IPS-18c (cell line): ENCODE measurements around the gene CCNT2.
A peak's percentile ranks its signal among the peaks of the same experiment; 100 is the strongest.
"Not testable (repeated sequence)": the region's sequence is repeated elsewhere in the genome, so short reads cannot be mapped to it uniquely, and the experiment has no call there.

Experiments
- H3K4me3 ChIP-seq: 2 replicates; pipeline ENCODE4 v1.7.0; 2013; ENCODE audit warnings: low read depth, mild to moderate bottlenecking, low read length, moderate library complexity; ENCODE audit not compliant: insufficient read depth
- H3K9me3 ChIP-seq: one replicate; pipeline ENCODE4 v1.6.1; 2013; ENCODE audit warnings: mild to moderate bottlenecking, low read length, moderate library complexity; ENCODE audit not compliant: control insufficient read depth, insufficient read depth

Gene CCNT2

DNA sequence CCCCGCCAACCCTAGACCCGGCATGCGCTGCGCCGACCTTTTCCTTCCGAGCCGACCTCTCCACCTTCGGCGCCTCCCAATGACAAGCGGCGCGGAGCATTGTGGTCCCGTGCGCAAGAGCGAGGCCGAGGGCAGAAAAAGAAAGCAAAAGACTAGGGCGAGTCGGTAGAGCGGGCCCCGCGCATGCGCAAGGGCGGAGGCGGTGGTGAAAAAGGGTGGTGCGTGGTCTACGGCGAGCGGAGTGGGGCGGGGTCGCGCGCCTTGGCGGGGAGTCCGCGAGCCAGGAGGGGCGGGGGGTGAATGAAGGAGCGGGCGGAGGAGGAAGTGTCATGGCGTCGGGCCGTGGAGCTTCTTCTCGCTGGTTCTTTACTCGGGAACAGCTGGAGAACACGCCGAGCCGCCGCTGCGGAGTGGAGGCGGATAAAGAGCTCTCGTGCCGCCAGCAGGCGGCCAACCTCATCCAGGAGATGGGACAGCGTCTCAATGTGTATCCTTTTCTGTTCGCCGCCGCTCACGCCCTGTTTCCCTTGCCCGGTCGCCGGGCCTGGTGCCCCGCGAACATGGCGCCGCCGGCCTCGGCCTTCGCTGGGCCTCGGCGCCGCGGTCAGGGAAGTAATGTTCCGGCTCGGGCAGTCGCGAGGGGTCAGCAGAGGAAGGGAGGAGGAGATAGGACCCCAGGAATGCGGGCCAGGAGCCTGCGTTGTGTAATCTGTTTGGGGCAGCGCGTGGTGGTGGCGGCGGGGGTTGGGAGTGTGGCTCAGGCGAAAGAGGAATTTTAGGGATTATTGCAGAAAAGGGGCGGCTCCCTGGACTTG lies at the start of gene CCNT2:
Gene CCNT2 (plus strand): TSS at position 297 of the 815 bp plus-strand sequence. CDS start 33 bp downstream, at position 330.
- peak within 1 kb of the TSS; percentile 87 for H3K4me3 ChIP-seq

DNA sequence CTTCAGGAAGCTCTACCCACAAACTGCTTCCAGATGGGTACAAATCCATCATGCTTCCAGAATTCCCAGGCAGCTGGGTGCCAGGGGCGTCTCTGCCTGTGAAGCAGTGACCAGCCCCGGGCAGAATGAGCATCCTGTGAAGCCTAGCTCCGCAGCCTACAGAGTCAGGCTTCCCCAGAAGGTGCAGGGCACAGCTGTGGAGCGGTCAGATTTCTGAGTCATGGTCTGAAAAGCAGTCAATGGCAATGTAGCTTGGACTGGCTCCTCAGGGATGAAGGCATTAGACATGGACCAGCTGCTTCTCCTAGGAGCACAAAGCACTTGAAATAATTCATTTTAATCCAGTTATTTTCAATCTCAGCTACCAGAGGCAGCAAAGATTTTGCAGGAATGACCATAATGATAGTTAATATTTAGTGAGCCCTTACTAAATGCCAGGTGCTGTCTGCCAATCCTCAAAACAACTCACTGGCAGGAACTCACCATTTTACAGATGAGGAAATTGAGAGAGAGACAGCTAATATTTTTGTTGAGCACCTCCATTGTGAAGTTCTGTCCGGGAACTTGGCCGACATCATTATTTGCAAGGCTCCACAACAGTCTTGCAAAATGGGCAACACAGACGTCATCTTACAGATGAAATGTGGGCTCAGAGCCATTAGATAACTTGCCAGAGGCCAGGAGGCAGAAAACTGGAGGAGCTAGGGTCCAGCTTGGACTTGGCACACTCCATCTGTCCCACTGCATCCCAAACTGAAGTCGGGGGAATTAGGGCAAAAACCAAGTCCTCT lies 48.5 kb upstream of the CCNT2 start:
- no peak overlapping the region for H3K4me3 ChIP-seq
- no peaks in the 10 kb centered on the region for H3K9me3 ChIP-seq

More for the DNA sequence above, at the start of gene CCNT2:
- no peaks in the 10 kb centered on the region for H3K9me3 ChIP-seq

DNA sequence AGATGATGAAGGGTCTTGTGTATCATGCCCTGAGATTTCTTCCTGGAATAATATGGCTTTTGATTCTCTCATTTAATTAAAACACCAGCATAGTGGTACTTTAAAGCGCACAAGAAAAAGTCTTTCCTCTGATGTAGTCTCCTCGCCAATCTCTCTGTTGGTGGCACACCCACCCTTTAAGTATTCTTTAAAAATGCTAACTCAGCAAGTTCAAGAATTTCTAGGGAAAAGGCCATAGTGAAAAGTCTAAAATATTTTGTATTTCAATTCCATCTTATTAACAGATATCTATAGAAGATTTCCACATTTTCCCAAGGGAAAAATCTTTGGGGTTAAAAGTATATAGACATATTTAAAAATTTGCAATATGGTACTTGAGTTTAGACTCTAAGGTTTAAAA lies 45.5 kb upstream of the CCNT2 start:
- peaks cover 2% of the 10 kb centered on the region for H3K9me3 ChIP-seq
- H3K4me3 ChIP-seq: no peak overlapping the region

DNA sequence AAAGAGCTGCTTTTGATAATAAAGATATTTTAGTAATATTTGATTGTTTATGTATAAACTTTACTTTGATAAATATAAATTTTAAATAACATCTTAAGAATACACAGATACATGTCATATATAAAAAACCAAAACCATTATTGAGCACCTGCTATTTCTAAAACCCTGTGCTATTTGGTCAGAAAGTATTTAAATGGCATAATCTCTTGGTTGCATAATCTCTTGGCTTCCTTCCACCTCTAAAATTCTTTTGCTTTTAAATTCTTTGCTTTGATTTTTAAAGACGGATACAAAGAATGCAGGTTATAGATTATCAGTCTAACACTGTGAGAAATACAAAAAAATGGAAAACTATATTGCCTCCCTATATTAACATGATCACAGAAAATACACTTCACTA lies 43.3 kb upstream of the CCNT2 start:
- Histone ChIP-seq H3K4me3 (no peak overlapping the region), H3K9me3 (peaks cover 2% of the 10 kb centered on the region)

DNA sequence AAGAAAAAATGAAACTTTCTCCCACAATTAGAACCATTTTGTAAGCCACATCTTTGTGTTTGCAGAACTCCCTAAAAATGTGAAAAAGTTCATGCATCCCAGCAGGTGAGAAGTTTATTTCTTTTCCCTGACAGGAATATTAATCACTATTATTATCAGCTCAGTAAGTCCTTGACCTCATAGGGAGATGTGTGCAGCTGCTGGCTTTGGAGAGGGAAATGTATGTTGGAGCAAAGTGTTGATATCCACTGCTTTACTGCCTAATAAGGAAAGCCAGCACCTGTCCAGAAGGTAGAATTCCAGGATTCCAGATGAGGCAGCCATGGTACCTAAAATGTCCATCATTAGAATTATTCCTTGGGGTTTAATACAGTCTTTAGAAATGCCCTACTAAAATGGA lies 35.8 kb upstream of the CCNT2 start:
- Histone ChIP-seq H3K4me3 (no peak overlapping the region), H3K9me3 (no peaks in the 10 kb centered on the region)

DNA sequence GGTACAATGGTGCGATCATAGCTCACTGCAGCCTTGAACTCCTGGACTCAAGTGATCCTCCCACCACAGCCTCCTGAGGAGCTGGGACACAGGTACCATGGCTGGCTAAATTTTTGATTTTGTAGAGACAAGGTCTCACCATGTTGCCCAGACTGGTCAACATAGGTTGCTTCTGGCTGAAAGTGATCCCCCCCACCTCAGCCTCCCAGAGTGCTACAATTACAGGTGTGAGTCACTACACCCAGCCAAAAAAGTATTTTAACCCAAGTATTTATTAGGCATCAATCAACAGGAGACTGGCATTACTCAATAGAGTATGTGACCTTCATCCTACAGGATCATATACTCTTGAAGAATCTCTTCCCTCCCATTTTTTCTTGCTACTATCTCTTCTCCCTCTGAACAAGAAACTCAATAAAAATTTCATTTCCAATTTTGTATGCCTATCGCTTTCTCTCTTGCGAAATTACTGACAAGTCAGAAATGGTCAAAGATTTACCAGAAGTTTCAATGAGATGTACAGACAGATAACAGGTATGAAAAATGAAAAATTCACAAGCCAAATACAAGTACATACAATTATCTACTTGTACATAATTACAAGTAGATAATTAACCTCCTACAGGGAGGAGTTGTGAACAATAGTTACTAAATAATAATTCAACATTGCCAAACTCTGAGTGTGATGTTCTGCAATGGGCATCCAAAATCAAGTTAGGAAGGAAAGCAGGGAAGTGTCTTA lies 34.9 kb upstream of the CCNT2 start:
- Histone ChIP-seq H3K4me3 (no peak overlapping the region), H3K9me3 (no peaks in the 10 kb centered on the region)

DNA sequence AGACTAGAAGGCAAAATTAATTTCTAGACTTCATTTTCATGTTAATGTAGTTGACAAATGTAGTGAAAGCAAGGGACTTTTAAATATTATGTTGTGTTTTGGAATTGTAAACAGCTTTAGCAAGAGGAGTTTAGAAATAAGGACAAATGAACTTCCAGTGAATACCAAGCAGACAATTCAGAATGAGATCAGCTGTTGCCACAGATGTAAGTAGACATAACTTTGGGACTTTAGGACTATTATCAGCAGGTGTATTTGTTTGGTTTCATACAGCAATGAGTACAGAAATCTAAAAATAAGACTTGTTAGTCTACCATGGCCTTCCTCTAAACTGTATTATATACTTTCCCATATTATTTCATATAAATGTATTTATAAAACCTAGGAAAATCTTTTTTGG lies 34.2 kb upstream of the CCNT2 start:
- Histone ChIP-seq H3K9me3 (no peaks in the 10 kb centered on the region), H3K4me3 (no peak overlapping the region)

DNA sequence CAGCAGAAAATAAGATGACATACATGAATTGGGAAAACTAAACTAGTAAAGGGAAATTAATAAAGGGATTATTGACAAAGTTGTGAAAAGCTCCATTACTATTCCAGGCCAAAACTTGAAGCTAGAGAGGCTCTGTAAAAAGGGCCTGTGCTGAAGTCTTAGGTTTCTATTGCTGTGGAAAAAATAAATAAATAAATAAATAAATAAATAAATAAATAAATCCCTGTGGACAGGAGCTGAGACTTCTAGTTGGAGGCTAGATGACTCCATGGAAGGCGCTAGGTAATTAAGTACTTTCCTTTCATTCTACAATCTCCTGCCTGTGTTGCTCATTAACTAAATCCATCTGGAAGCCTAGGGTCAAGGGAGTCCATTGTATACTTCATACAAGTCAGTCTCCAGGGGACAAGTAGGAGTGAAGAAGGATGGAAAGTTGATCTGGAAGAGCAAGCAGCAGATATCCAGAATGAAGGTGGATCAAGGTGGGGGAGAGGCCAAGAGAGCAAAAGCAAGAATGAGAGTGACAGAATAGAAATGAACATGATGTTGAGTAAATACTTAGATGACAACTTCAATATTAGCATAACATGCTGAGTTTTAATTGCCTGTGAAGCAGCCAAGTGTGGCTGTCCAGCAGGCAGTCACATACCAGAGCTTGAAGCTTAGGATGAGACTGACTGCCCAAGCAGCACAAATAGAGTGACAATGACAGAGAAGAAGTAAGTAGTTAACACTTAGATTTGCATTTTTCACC lies 26.2 kb upstream of the CCNT2 start:
- Histone ChIP-seq H3K9me3 (no peaks in the 10 kb centered on the region), H3K4me3 (no peak overlapping the region)

DNA sequence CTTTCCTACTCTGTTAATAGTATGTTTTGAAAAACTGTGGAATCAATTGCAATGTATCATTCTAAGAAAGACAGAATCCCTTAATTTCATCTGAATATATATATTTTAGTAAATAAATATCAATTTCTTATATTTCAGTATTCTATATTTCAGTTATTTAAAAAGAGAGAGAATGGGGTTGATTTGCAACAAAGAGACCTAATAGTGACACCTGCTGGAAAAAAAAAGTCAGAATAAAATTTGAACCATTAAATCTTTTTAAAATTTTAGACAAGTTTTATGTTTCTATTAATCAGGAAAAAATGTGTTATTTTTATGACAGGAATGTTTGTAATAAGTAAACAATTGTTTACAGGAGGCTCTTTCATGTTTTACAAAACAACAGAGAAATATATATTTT lies 20.7 kb upstream of the CCNT2 start:
- no peaks in the 10 kb centered on the region for H3K9me3 ChIP-seq
- no peak overlapping the region for H3K4me3 ChIP-seq

DNA sequence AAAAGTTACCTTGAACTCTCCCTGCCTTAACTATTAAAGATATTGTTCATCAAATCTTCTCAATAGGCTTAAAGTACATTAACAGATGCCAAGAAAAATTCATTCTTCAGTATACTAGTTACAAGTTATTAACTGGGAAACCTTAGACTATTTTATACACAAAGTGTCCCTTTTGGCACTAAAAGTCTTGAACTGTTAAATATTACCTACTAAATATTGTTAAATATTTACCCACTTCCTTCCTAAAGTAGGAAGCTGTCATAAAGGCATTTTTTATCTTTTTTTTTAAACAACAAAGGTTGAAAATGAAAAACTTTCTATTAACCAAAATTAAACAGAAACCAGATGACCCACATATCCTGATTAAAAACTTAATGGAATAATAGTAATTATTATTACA lies 19.4 kb upstream of the CCNT2 start:
- no peak overlapping the region for H3K4me3 ChIP-seq
- no peaks in the 10 kb centered on the region for H3K9me3 ChIP-seq

DNA sequence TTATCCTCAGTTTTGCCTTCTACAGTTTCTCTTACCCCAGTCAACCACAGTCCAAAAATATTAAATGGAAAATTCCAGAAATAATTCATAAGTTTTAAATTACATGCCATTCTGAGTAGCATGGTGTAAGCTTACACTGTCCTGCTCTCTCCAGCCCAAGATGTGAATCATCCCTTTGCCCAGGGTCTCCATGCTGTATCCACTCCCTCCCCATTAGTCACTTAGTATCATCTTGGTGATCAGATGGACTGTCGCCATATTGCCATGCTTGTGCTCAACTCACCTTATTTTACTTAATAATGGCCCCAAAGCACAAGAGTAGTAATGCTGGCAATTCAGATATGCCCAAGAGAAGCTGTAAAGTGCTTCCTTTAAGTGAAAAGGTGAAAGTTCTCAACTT lies 18.5 kb upstream of the CCNT2 start:
- Histone ChIP-seq H3K9me3 (no peaks in the 10 kb centered on the region), H3K4me3 (no peak overlapping the region)

DNA sequence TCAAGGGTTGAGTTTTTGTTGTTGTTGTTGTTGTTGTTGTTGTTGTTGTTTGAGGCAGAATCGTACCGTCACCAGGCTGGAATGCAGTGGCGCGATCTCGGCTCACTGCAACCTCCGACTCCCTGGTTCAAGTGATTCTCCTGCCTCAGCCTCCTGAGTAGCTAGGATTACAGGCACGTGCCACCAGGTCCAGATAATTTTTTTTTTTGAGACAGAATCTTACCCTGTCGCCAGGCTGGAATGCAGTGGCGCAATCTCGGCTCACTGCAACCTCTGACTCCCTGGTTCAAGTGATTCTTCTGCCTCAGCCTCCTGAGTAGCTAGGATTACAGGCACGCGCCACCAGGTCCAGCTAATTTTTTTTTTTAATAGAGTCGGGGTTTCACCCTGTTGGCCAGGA lies 14.9 kb upstream of the CCNT2 start:
- H3K9me3 ChIP-seq, H3K4me3 ChIP-seq: not testable (repeated sequence)

DNA sequence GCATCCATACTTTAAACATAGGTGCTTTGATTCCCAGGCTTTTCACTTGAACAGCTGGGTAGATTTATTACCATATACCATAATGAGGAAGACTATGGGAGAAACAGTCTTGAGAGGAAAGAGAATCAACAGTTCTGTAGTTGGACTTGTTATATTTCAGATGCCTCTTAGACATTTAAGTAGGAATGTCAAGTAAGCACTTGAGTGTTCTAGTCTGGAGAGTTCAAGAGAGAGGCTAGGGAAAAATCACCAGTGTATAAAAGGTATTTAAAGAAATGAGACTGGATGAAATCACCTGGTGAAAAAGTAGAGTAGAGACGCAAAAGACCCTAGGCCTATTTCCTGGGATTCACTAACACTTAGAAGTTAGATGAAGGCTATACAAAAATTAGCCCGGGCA lies 13.5 kb upstream of the CCNT2 start:
- no peaks in the 10 kb centered on the region for H3K9me3 ChIP-seq
- H3K4me3 ChIP-seq: no peak overlapping the region

DNA sequence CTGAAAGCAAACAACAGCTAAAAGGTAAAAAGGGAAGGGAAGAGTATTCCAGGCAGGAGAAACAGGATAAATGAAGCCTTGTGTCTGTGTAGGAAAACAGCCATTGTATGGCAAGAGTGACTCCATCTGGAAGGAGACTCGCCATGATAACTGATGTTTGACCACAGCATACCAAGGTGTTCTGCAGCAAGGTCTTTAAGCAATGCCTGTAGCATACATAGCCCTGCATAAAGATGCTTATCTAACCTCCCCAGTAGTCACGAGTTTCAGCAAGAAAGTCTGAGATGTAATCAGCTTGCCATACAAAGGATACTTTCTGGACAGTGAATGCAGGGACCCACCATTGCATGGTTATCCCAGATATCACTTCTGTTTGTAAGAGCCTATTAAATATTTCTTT lies 11.9 kb upstream of the CCNT2 start:
- Histone ChIP-seq H3K9me3 (no peaks in the 10 kb centered on the region), H3K4me3 (no peak overlapping the region)

DNA sequence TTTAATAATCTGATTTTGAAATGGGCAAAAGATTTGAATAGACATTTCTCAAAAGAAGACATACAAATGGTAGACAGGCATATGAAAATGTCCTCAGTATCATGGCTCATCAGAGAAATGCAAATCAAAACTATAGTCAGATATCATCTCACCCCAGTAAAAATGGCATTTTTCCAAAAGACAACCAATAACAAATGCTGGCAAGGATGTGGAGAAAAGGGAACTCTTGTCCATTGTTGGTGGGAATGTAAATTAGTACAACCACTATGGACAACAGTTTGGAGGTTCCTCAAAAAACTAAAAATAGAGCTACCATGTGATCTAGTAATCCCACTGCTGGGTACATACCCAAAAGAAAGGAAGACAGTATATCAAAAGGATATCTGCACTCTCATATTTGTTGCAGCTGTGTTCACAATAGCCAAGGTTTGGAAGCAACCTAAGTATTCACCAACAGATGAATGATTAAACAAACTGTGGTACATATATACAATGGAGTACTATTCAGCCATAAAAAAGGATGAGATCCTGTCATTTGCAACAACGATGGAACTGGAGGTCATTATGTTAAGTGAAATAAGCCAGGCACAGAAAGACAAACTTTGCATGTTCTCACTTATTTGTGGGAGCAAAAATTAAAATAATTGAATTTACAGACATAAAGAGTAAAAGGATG lies 11.0 kb upstream of the CCNT2 start:
- H3K9me3 ChIP-seq, H3K4me3 ChIP-seq: not testable (repeated sequence)

DNA sequence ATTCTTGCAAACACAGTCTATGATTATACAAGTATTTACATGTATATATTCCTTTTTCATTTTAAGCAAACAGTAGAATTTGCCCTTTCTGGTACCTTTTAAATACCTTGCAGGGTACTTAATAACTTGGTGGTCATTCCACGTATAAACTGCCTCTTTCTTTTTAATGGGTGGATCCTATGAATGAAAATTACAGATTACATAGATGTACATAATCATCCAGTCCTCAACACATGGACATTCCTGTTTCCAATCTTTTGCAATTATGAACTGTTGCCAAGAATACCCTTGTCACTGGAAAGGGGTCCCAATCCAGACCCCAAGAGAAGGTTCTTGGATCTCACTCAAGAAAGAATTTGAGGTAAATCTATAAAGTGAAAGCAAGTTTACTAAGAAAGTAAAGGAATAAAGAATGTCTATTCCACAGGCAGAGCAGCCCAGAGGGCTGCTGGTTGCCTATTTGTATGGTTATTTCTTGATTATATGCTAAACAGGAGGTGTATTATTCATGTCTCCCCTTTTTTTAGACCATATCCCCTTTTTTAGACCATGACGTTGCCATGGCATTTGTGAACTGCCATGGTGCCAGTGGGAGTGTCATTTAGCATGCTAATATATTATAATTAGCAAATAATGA lies 7.7 kb upstream of the CCNT2 start:
- no peak overlapping the region for H3K4me3 ChIP-seq
- no peaks in the 10 kb centered on the region for H3K9me3 ChIP-seq
